Endodermal cell (in vitro differentiated cells): ENCODE measurements around the gene TES. TPM values are rescaled to one million over a fixed set of nuclear protein-coding genes. Genes with fewer than 3 reads are reported as not detected.

Source experiments
- DNase-seq: peaks from one replicate; pipeline ENCODE4 v3.0.0-alpha.2; 2017
- H3K27ac ChIP-seq: 2 replicates; pipeline ENCODE4 v1.5.1; 2013; ENCODE audit warnings: mild to moderate bottlenecking, low read depth, low read length, moderate library complexity
- H3K27me3 ChIP-seq: 2 replicates; pipeline ENCODE4 v1.6.1; 2013; ENCODE audit warnings: mild to moderate bottlenecking, low read length, moderate library complexity; ENCODE audit not compliant: insufficient read depth, control insufficient read depth, poor library complexity, severe bottlenecking
- H3K36me3 ChIP-seq: 2 replicates; pipeline ENCODE4 v1.7.0; 2013; ENCODE audit warnings: mild to moderate bottlenecking, low read length, moderate library complexity; ENCODE audit not compliant: control insufficient read depth, insufficient read depth
- H3K4me1 ChIP-seq: one replicate; pipeline ENCODE4 v1.7.0; 2013; ENCODE audit warnings: low read length; ENCODE audit not compliant: control insufficient read depth, insufficient read depth
- H3K4me3 ChIP-seq: 2 replicates; pipeline ENCODE4 v1.5.1; 2013; ENCODE audit warnings: mild to moderate bottlenecking, low read length, moderate library complexity
- H3K9ac ChIP-seq: 2 replicates; pipeline ENCODE4 v1.6.1; 2013; ENCODE audit warnings: mild to moderate bottlenecking, low read length, moderate library complexity; ENCODE audit not compliant: poor library complexity, severe bottlenecking; ENCODE audit errors: extremely low read depth
- H3K9me3 ChIP-seq: 2 replicates; pipeline ENCODE4 v1.6.1; 2013; ENCODE audit warnings: mild to moderate bottlenecking, low read length, moderate library complexity; ENCODE audit not compliant: control insufficient read depth
- H3K27ac Mint-ChIP-seq: 2 replicates; pipeline ENCODE4 v1.8.0; 2020; ENCODE audit warnings: mixed read lengths
- H3K27me3 Mint-ChIP-seq: 2 replicates; pipeline ENCODE4 v1.8.0; 2021; ENCODE audit warnings: mild to moderate bottlenecking, mixed read lengths; ENCODE audit not compliant: insufficient read depth
- H3K36me3 Mint-ChIP-seq: 2 replicates; pipeline ENCODE4 v1.8.0; 2020; ENCODE audit warnings: low read depth, mixed read lengths
- H3K4me1 Mint-ChIP-seq: 2 replicates; pipeline ENCODE4 v1.8.0; 2020; ENCODE audit warnings: mixed read lengths
- H3K4me3 Mint-ChIP-seq: 2 replicates; pipeline ENCODE4 v1.8.0; 2020; ENCODE audit warnings: mild to moderate bottlenecking, moderate library complexity, mixed read lengths
- H3K9me3 Mint-ChIP-seq: 2 replicates; pipeline ENCODE4 v1.8.0; 2020; ENCODE audit warnings: mild to moderate bottlenecking, mixed read lengths
- CTCF ChIP-seq: fragments of 200-600 bp; sonication (generic); conservative IDR thresholded peaks from 2 replicates; pipeline ENCODE4 v1.5.0; 2021; ENCODE audit warnings: antibody characterized with exemption, mild to moderate bottlenecking
- WGBS, 2 experiments: methylation state at CpG; one replicate each; pipeline versions ENCODE4 v1.1.5 to v1.1.7; 2013; ENCODE audit warnings: missing lambda C conversion rate in 2 of 2, mixed read lengths in 1 of 2; ENCODE audit not compliant: insufficient coverage in 1 of 2, insufficient read length in 1 of 2; 5-methylcytosine and 5-hydroxymethylcytosine counted together
- total RNA-seq, 2 donors: library from RNA; stranded (reverse); fragmentation: NEBNext Ultra II Directional in 1 of 2; extraction: Animal tissue kit (Norgen Biotek cat#: 25700) in 1 of 2; gene quantifications; 2 replicates in 1 of 2; 3 replicates in 1 of 2; pipeline ENCODE4 v1.2.1, GENCODE V29; 2021

The TES gene
- total RNA-seq, 2 donors from 2014 or later, result 23.1 to 31.0 TPM

DNA sequence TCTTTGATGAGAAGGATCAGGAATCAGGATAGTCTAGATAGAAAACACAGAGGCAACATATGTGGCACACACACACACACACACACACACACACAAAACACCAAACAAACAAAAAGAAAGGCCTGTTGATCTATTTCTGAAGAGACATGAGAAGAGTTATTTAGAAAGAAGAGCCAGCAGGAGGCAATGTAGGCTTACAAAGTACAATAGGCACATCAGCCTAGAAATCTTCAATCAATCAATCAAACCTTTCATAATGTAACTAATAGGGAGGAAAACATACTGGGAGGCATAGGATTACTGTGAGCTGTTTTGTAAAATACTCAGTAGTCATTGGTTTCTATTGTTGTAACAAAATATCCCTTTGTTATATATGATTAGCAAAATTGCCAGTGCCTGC, 47.3 kb upstream of the TES start:
- Histone ChIP-seq H3K9ac (no peak overlapping the region), H3K36me3 (no peaks in the 10 kb centered on the region), H3K27ac (no peak overlapping the region), H3K4me3 (no peak overlapping the region), H3K4me1 (no peaks in the 10 kb centered on the region), H3K9me3 (no peaks in the 10 kb centered on the region), H3K27me3 (no peaks in the 10 kb centered on the region)
- TF ChIP-seq CTCF, result peak; percentile 33
- no peak overlapping the region for H3K27ac Mint-ChIP-seq
- no peaks in the 10 kb centered on the region for H3K36me3 Mint-ChIP-seq
- peaks cover 6% of the 10 kb centered on the region for H3K4me1 Mint-ChIP-seq
- DNase-seq, result no peak
- no peaks in the 10 kb centered on the region for H3K27me3 Mint-ChIP-seq
- H3K9me3 Mint-ChIP-seq, result no peaks in the 10 kb centered on the region
- H3K4me3 Mint-ChIP-seq, result no peak overlapping the region

GRCh38 chr7:116164552-116165306, 45.6 kb upstream of the TES start:
- H3K27me3 Mint-ChIP-seq, result no peaks in the 10 kb centered on the region
- no peaks in the 10 kb centered on the region for H3K9me3 Mint-ChIP-seq
- no peaks in the 10 kb centered on the region for H3K36me3 Mint-ChIP-seq
- H3K9ac ChIP-seq, result no peak overlapping the region
- H3K27me3 ChIP-seq, result no peaks in the 10 kb centered on the region
- H3K4me3 Mint-ChIP-seq, result no peak overlapping the region
- peaks cover 13% of the 10 kb centered on the region for H3K4me1 Mint-ChIP-seq
- no peaks in the 10 kb centered on the region for H3K9me3 ChIP-seq
- H3K27ac ChIP-seq, result no peak overlapping the region
- no peak overlapping the region for H3K27ac Mint-ChIP-seq
- no peaks in the 10 kb centered on the region for H3K4me1 ChIP-seq
- 85 to 88% methylated on average over 1 to 2 of the region's 2 CpGs for WGBS, 2 experiments
- H3K4me3 ChIP-seq, result no peak overlapping the region
- TF ChIP-seq CTCF, result no peak
- no peaks in the 10 kb centered on the region for H3K36me3 ChIP-seq
- no peak for DNase-seq

DNA sequence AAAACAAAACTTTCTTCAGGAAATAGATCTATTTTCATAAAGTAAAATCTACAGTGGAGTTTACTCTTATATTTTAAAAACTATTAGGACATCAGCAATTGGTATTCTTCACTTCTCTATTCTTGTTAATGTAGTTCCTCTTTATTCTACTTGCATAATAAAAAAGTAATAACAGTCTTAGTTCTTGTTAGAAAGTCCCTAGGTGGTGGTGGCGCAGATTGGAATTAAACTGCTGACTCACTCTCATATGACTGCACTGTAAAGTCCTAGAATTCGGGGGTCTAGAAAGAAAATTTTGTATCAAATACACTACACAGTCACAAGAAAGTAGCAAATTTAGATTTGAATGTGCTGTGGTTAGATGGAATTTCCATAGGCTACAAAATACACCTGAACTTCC, 44.6 kb upstream of the TES start:
- no peaks in the 10 kb centered on the region for H3K9me3 Mint-ChIP-seq
- no peaks in the 10 kb centered on the region for H3K36me3 Mint-ChIP-seq
- H3K9me3 ChIP-seq, result no peaks in the 10 kb centered on the region
- no peak overlapping the region for H3K27ac Mint-ChIP-seq
- H3K4me1 Mint-ChIP-seq, result peaks cover 13% of the 10 kb centered on the region
- no peak overlapping the region for H3K4me3 Mint-ChIP-seq
- no peak overlapping the region for H3K4me3 ChIP-seq
- no peaks in the 10 kb centered on the region for H3K36me3 ChIP-seq
- no peak for DNase-seq
- no peak for TF ChIP-seq CTCF
- no peaks in the 10 kb centered on the region for H3K4me1 ChIP-seq
- H3K27ac ChIP-seq, result no peak overlapping the region
- no peak overlapping the region for H3K9ac ChIP-seq
- 100% methylated on average over 2 of the region's 2 CpGs; no CpG with 5 or more reads in 1 of the 2 experiments for WGBS, 2 experiments
- peaks cover 2% of the 10 kb centered on the region for H3K27me3 ChIP-seq
- peaks cover 3% of the 10 kb centered on the region for H3K27me3 Mint-ChIP-seq
